Measurements from ENCODE around the gene TBXAS1.

The TBXAS1 gene

GRCh38 chr7:139946533-139946932 lies 117.5 kb downstream of the TBXAS1 start:
- H3K27ac ChIP-seq = no peak overlapping the region
- TF ChIP-seq CTCF (IDR thresholded peaks at IDR 0.05) = no peak

- TF ChIP-seq CTCF (IDR thresholded peaks at IDR 0.05) (no peak), ZFX (IDR thresholded peaks at IDR 0.05; ENCODE audit: borderline replicate concordance) (no peak)
- no peak overlapping the region for H3K27ac ChIP-seq
Measured at GRCh38 chr7:139947021-139947420, 118.0 kb downstream of the TBXAS1 start.

- TF ChIP-seq CTCF (IDR thresholded peaks at IDR 0.05) (no peak), ZFX (IDR thresholded peaks at IDR 0.05; ENCODE audit: borderline replicate concordance) (no peak)
Measured at GRCh38 chr7:139948167-139948566, 119.1 kb downstream of the TBXAS1 start.

GRCh38 chr7:139948587-139949335 lies 119.7 kb downstream of the TBXAS1 start:
- TF ChIP-seq CTCF (IDR thresholded peaks at IDR 0.05) (no peak), ZFX (IDR thresholded peaks at IDR 0.05; ENCODE audit: borderline replicate concordance) (no peak)
- H3K27ac ChIP-seq = no peak overlapping the region

More at GRCh38 chr7:139948167-139948566, 119.1 kb downstream of the TBXAS1 start:
- H3K27ac ChIP-seq = no peak overlapping the region

- no peak overlapping the region for H3K27ac ChIP-seq
- TF ChIP-seq CTCF (IDR thresholded peaks at IDR 0.05) (no peak), ZFX (IDR thresholded peaks at IDR 0.05; ENCODE audit: borderline replicate concordance) (no peak)
Measured at GRCh38 chr7:139949629-139950028, 120.6 kb downstream of the TBXAS1 start.

- no peak for TF ChIP-seq ZFX (IDR thresholded peaks at IDR 0.05; ENCODE audit: borderline replicate concordance)
- TF ChIP-seq CTCF (IDR thresholded peaks at IDR 0.05) = no peak
- H3K27ac ChIP-seq = no peak overlapping the region
Measured at GRCh38 chr7:139950881-139951525, 121.9 kb downstream of the TBXAS1 start.

GRCh38 chr7:139953229-139953628 lies 124.2 kb downstream of the TBXAS1 start:
- H3K27ac ChIP-seq = no peak overlapping the region
- no peak for TF ChIP-seq CTCF (IDR thresholded peaks at IDR 0.05)
- no peak for TF ChIP-seq ZFX (IDR thresholded peaks at IDR 0.05; ENCODE audit: borderline replicate concordance)

Measured in 22Rv1 (cell line).